Central memory CD8-positive, alpha-beta T cell (primary cell): ENCODE data around the gene MALRD1.

ENCODE experiments used
- ATAC-seq: fragments of 150-1000 bp; cut with Tn5 transposase; replicated peaks from 2 replicates; pipeline ENCODE4 v1.10.0; 2022; ENCODE audit warnings: mild to moderate bottlenecking, moderate FRiP score, moderate number of reproducible peaks; ENCODE audit not compliant: poor library complexity, severe bottlenecking; ENCODE audit errors: extremely low read depth
- DNase-seq, 2 donors: peaks; one replicate each; pipeline ENCODE4 v3.0.0; 2021; ENCODE audit warnings: low spot score in 2 of 2
- H3K27ac Mint-ChIP-seq: one replicate; pipeline ENCODE4 v1.8.0; 2022; ENCODE audit warnings: low read depth, mild to moderate bottlenecking, moderate library complexity, mixed read lengths
- H3K27me3 Mint-ChIP-seq: one replicate; pipeline ENCODE4 v1.8.0; 2022; ENCODE audit warnings: mixed read lengths
- H3K36me3 Mint-ChIP-seq: one replicate; pipeline ENCODE4 v1.8.0; 2022; ENCODE audit warnings: mild to moderate bottlenecking, moderate library complexity, mixed read lengths; ENCODE audit not compliant: insufficient read depth
- H3K4me1 Mint-ChIP-seq: one replicate; pipeline ENCODE4 v1.8.0; 2022; ENCODE audit warnings: mixed read lengths
- H3K4me3 Mint-ChIP-seq: one replicate; pipeline ENCODE4 v1.8.0; 2022; ENCODE audit warnings: mild to moderate bottlenecking, moderate library complexity, mixed read lengths
- H3K9me3 Mint-ChIP-seq: one replicate; pipeline ENCODE4 v1.8.0; 2022; ENCODE audit warnings: mixed read lengths

Gene MALRD1

GRCh38 chr10:19579761-19580545 is 531.4 kb downstream of the MALRD1 start:
- Mint-ChIP-seq H3K9me3 (peaks cover 16% of the 10 kb centered on the region), H3K27ac (no peak overlapping the region), H3K4me1 (no peaks in the 10 kb centered on the region), H3K27me3 (no peaks in the 10 kb centered on the region), H3K36me3 (peaks cover 2% of the 10 kb centered on the region), H3K4me3 (no peak overlapping the region)
- DNase-seq (no peak), ATAC-seq (no peak)

- H3K9me3 Mint-ChIP-seq: peaks cover 13% of the 10 kb centered on the region
- H3K4me1 Mint-ChIP-seq: no peaks in the 10 kb centered on the region
- H3K27me3 Mint-ChIP-seq: no peaks in the 10 kb centered on the region
- H3K36me3 Mint-ChIP-seq: peaks cover 2% of the 10 kb centered on the region
- ATAC-seq: no peak
- no peak overlapping the region for H3K27ac Mint-ChIP-seq
- H3K4me3 Mint-ChIP-seq: no peak overlapping the region
- DNase-seq: no peak
These were observed 532.1 kb downstream of the MALRD1 start for GRCh38 chr10:19580691-19581090.

- Mint-ChIP-seq H3K36me3 (no peaks in the 10 kb centered on the region), H3K4me3 (no peak overlapping the region), H3K27me3 (no peaks in the 10 kb centered on the region), H3K4me1 (no peaks in the 10 kb centered on the region), H3K9me3 (peaks cover 9% of the 10 kb centered on the region), H3K27ac (no peak overlapping the region)
- ATAC-seq: no peak
- no peak for DNase-seq
These were observed 540.0 kb downstream of the MALRD1 start for GRCh38 chr10:19588608-19589007.

- no peaks in the 10 kb centered on the region for H3K4me1 Mint-ChIP-seq
- no peak overlapping the region for H3K27ac Mint-ChIP-seq
- H3K4me3 Mint-ChIP-seq: no peak overlapping the region
- ATAC-seq: no peak
- H3K36me3 Mint-ChIP-seq: no peaks in the 10 kb centered on the region
- H3K27me3 Mint-ChIP-seq: no peaks in the 10 kb centered on the region
- no peak for DNase-seq
- H3K9me3 Mint-ChIP-seq: peaks cover 12% of the 10 kb centered on the region
These were observed 543.7 kb downstream of the MALRD1 start for GRCh38 chr10:19592276-19592675.

- Mint-ChIP-seq H3K36me3 (no peaks in the 10 kb centered on the region), H3K9me3 (peaks cover 18% of the 10 kb centered on the region), H3K4me3 (no peak overlapping the region), H3K27me3 (no peaks in the 10 kb centered on the region), H3K27ac (no peak overlapping the region), H3K4me1 (no peaks in the 10 kb centered on the region)
- ATAC-seq (no peak), DNase-seq (no peak)
These were observed 546.7 kb downstream of the MALRD1 start for GRCh38 chr10:19595212-19595845.

- no peak overlapping the region for H3K4me3 Mint-ChIP-seq
- peaks cover 15% of the 10 kb centered on the region for H3K9me3 Mint-ChIP-seq
- H3K27me3 Mint-ChIP-seq: no peaks in the 10 kb centered on the region
- no peaks in the 10 kb centered on the region for H3K4me1 Mint-ChIP-seq
- DNase-seq (no peak), ATAC-seq (no peak)
- no peak overlapping the region for H3K27ac Mint-ChIP-seq
- no peaks in the 10 kb centered on the region for H3K36me3 Mint-ChIP-seq
These were observed 557.2 kb downstream of the MALRD1 start for GRCh38 chr10:19605806-19606205.

- no peaks in the 10 kb centered on the region for H3K4me1 Mint-ChIP-seq
- H3K36me3 Mint-ChIP-seq: no peaks in the 10 kb centered on the region
- ATAC-seq: no peak
- no peak for DNase-seq
- no peak overlapping the region for H3K4me3 Mint-ChIP-seq
- no peaks in the 10 kb centered on the region for H3K27me3 Mint-ChIP-seq
- no peak overlapping the region for H3K27ac Mint-ChIP-seq
- peaks cover 23% of the 10 kb centered on the region for H3K9me3 Mint-ChIP-seq
These were observed 558.4 kb downstream of the MALRD1 start for GRCh38 chr10:19606968-19607367.

GRCh38 chr10:19611775-19612174 is 563.2 kb downstream of the MALRD1 start:
- no peak for ATAC-seq
- H3K4me1 Mint-ChIP-seq: no peaks in the 10 kb centered on the region

GRCh38 chr10:19616966-19617365 is 568.4 kb downstream of the MALRD1 start:
- H3K4me3 Mint-ChIP-seq: no peak overlapping the region
- H3K27ac Mint-ChIP-seq: no peak overlapping the region
- no peaks in the 10 kb centered on the region for H3K36me3 Mint-ChIP-seq
- ATAC-seq (no peak), DNase-seq (no peak)
- no peaks in the 10 kb centered on the region for H3K4me1 Mint-ChIP-seq
- H3K9me3 Mint-ChIP-seq: peaks cover 17% of the 10 kb centered on the region
- H3K27me3 Mint-ChIP-seq: no peaks in the 10 kb centered on the region

More at GRCh38 chr10:19611775-19612174, 563.2 kb downstream of the MALRD1 start:
- no peak overlapping the region for H3K27ac Mint-ChIP-seq
- H3K36me3 Mint-ChIP-seq: no peaks in the 10 kb centered on the region
- no peak overlapping the region for H3K4me3 Mint-ChIP-seq
- DNase-seq: no peak
- H3K9me3 Mint-ChIP-seq: peaks cover 21% of the 10 kb centered on the region
- H3K27me3 Mint-ChIP-seq: no peaks in the 10 kb centered on the region

GRCh38 chr10:19620811-19621210 is 572.2 kb downstream of the MALRD1 start:
- Mint-ChIP-seq H3K27ac (no peak overlapping the region), H3K27me3 (no peaks in the 10 kb centered on the region), H3K4me3 (no peak overlapping the region), H3K9me3 (peaks cover 20% of the 10 kb centered on the region), H3K36me3 (no peaks in the 10 kb centered on the region), H3K4me1 (no peaks in the 10 kb centered on the region)
- DNase-seq (no peak), ATAC-seq (no peak)

GRCh38 chr10:19623321-19623720 is 574.7 kb downstream of the MALRD1 start:
- no peak for ATAC-seq
- Mint-ChIP-seq H3K4me1 (no peaks in the 10 kb centered on the region), H3K36me3 (no peaks in the 10 kb centered on the region), H3K9me3 (peaks cover 15% of the 10 kb centered on the region), H3K27ac (no peak overlapping the region), H3K27me3 (no peaks in the 10 kb centered on the region), H3K4me3 (no peak overlapping the region)
- no peak for DNase-seq

- Mint-ChIP-seq H3K4me3 (no peak overlapping the region), H3K4me1 (no peaks in the 10 kb centered on the region), H3K9me3 (peaks cover 8% of the 10 kb centered on the region), H3K27ac (no peak overlapping the region), H3K36me3 (no peaks in the 10 kb centered on the region), H3K27me3 (no peaks in the 10 kb centered on the region)
- no peak for DNase-seq
- ATAC-seq: no peak
These were observed 577.6 kb downstream of the MALRD1 start for GRCh38 chr10:19626156-19626555.
